ENCODE data around the gene FSHR. TPM values are rescaled to one million over a fixed set of nuclear protein-coding genes. Genes with fewer than 3 reads are reported as not detected.

The FSHR gene
- total RNA-seq, 1 experiment from 2014 or later = not detected

DNA sequence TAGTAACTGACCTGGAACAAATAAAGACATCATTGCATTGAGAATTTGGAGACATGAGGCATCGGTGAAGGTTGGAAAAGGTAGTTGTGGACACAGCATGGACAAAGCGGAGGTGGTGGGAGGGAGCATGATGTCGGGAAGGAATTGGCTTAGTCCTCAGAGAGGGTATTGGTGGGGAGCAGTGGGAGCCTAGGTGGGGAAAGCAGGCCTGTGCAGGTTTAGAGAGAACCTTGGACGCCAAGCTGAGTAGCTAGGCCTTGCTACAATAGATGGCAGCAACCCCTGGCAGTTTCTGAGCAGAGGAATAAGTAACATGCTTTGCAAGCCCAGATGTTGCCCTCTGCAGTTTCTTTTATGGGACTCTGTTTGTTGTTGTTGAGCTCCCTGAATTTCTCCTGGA is 221.6 kb downstream of the FSHR start:
- no peaks in the 10 kb centered on the region for H3K36me3 ChIP-seq (ENCODE audit: insufficient read depth, low read length, poor library complexity, severe bottlenecking)
- H3K9me3 ChIP-seq (ENCODE audit: low read depth, low read length, poor library complexity, severe bottlenecking) = no peaks in the 10 kb centered on the region
- H3K27me3 ChIP-seq (replicated peaks; ENCODE audit: insufficient read depth, low read depth, low read length, poor library complexity) = no peaks in the 10 kb centered on the region
- BruUV-seq (replicated peaks) = no TSS peak
- H3K4me3 ChIP-seq (ENCODE audit: low read depth, low read length, poor library complexity, severe bottlenecking) = no peak overlapping the region
- intact Hi-C loops (cut with micrococcal nuclease; ENCODE audit: unreplicated experiment) = no loop called here
- TF ChIP-seq, protein P1, sequence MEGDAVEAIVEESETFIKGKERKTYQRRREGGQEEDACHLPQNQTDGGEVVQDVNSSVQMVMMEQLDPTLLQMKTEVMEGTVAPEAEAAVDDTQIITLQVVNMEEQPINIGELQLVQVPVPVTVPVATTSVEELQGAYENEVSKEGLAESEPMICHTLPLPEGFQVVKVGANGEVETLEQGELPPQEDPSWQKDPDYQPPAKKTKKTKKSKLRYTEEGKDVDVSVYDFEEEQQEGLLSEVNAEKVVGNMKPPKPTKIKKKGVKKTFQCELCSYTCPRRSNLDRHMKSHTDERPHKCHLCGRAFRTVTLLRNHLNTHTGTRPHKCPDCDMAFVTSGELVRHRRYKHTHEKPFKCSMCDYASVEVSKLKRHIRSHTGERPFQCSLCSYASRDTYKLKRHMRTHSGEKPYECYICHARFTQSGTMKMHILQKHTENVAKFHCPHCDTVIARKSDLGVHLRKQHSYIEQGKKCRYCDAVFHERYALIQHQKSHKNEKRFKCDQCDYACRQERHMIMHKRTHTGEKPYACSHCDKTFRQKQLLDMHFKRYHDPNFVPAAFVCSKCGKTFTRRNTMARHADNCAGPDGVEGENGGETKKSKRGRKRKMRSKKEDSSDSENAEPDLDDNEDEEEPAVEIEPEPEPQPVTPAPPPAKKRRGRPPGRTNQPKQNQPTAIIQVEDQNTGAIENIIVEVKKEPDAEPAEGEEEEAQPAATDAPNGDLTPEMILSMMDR (conservative IDR thresholded peaks at IDR 0.05; ENCODE audit: low read depth, low read length) = no peak
- no peak for TF ChIP-seq EZH2 (IDR thresholded peaks at IDR 0.05; ENCODE audit: borderline replicate concordance, low read depth, low read length, poor library complexity, severe bottlenecking)
- ChIA-PET CTCF (no interaction called here), POLR2A (ENCODE audit: low non-redundant PET) (no interaction called here)
- H3K27ac ChIP-seq (ENCODE audit: low read depth, low read length, poor library complexity, severe bottlenecking) = no peak overlapping the region
- no peaks in the 10 kb centered on the region for H3K4me1 ChIP-seq (ENCODE audit: insufficient read depth, low read length, poor library complexity, severe bottlenecking)
- no peak for DNase-seq (ENCODE audit: low spot score)

DNA sequence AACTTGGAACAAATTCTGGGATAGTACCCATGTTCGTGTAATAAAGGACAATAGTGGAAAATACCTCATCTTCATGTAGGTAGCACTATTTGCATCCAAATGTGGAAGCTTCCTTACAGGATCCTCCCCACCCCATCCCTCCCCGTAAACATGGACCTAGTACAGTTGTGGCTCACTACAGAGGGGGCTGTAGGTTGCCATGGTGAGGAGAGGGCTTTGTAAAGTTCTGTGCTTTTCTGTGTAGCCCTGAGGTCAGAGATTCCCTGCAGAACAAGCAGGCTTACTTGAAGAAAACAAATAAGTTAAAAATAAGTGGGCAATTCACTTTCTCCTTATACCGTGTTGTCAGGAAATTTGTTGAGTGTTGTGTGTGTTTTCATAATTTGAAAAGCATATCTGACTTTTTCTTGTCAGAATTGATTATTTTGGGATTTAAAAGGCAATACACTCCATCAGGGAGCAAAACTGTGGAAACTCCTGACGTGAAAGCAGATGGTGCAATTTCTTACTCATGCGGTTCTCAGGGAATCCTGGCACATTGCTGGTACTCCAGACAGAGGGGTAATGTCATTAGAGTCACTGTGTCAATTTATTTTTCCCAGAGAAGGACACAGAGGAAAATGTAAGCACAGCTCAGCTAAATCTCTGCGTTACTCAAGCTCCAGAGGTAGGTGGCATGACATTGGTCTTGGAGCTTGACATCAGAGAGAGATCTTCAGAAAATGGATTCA is 224.6 kb downstream of the FSHR start:
- DNase-seq (ENCODE audit: low spot score) = no peak
- intact Hi-C loops (cut with micrococcal nuclease; ENCODE audit: unreplicated experiment) = no loop called here
- H3K36me3 ChIP-seq (ENCODE audit: insufficient read depth, low read length, poor library complexity, severe bottlenecking) = no peaks in the 10 kb centered on the region
- H3K27ac ChIP-seq (ENCODE audit: low read depth, low read length, poor library complexity, severe bottlenecking) = no peak overlapping the region
- H3K9me3 ChIP-seq (ENCODE audit: low read depth, low read length, poor library complexity, severe bottlenecking) = no peaks in the 10 kb centered on the region
- ChIA-PET CTCF (no interaction called here), POLR2A (ENCODE audit: low non-redundant PET) (no interaction called here)
- TF ChIP-seq EZH2 (IDR thresholded peaks at IDR 0.05; ENCODE audit: borderline replicate concordance, low read depth, low read length, poor library complexity, severe bottlenecking) = no peak
- TF ChIP-seq, protein P1 (conservative IDR thresholded peaks at IDR 0.05; ENCODE audit: low read depth, low read length) = no peak
- no TSS peak for BruUV-seq (replicated peaks)
- no peaks in the 10 kb centered on the region for H3K27me3 ChIP-seq (replicated peaks; ENCODE audit: insufficient read depth, low read depth, low read length, poor library complexity)
- H3K4me1 ChIP-seq (ENCODE audit: insufficient read depth, low read length, poor library complexity, severe bottlenecking) = no peaks in the 10 kb centered on the region
- H3K4me3 ChIP-seq (ENCODE audit: low read depth, low read length, poor library complexity, severe bottlenecking) = no peak overlapping the region

DNA sequence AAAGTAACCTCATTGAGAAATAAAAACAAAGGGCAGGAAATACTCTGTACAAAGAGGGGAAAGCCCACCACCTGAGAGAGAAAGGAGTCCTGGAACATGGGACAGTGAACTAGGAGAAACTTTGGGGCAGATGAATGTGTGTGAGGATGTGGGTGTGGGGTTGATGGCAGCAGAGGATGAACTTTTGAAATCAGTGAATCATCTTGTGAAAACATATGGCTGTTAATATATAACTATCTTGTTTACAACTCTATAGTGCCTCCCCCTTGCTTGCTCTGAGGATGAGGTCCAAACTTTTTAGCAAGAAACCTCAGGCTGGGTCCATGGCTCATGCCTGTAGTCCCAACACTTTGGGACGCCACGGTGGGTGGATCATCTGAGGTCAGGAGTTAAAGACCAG is 227.0 kb downstream of the FSHR start:
- Histone ChIP-seq H3K36me3 (ENCODE audit: insufficient read depth, low read length, poor library complexity, severe bottlenecking) (no peaks in the 10 kb centered on the region), H3K27me3 (replicated peaks; ENCODE audit: insufficient read depth, low read depth, low read length, poor library complexity) (no peaks in the 10 kb centered on the region), H3K9me3 (ENCODE audit: low read depth, low read length, poor library complexity, severe bottlenecking) (no peaks in the 10 kb centered on the region), H3K4me3 (ENCODE audit: low read depth, low read length, poor library complexity, severe bottlenecking) (no peak overlapping the region), H3K4me1 (ENCODE audit: insufficient read depth, low read length, poor library complexity, severe bottlenecking) (no peaks in the 10 kb centered on the region), H3K27ac (ENCODE audit: low read depth, low read length, poor library complexity, severe bottlenecking) (no peak overlapping the region)
- no peak for TF ChIP-seq EZH2 (IDR thresholded peaks at IDR 0.05; ENCODE audit: borderline replicate concordance, low read depth, low read length, poor library complexity, severe bottlenecking)
- TF ChIP-seq, protein P1 (conservative IDR thresholded peaks at IDR 0.05; ENCODE audit: low read depth, low read length) = no peak
- CTCF ChIA-PET = no interaction called here
- no TSS peak for BruUV-seq (replicated peaks)
- POLR2A ChIA-PET (ENCODE audit: low non-redundant PET) = no interaction called here
- no peak for DNase-seq (ENCODE audit: low spot score)
- intact Hi-C loops (cut with micrococcal nuclease; ENCODE audit: unreplicated experiment) = no loop called here

Measured in A673 (cell line).